Glomerular visceral epithelial cell (primary cell): Measurements from ENCODE around the gene ARHGEF39.

Source experiments
- DNase-seq: peaks from one replicate; pipeline ENCODE4 v3.0.0-alpha.2; 2016; ENCODE audit errors: extremely low spot score

ARHGEF39 gene, protein sequence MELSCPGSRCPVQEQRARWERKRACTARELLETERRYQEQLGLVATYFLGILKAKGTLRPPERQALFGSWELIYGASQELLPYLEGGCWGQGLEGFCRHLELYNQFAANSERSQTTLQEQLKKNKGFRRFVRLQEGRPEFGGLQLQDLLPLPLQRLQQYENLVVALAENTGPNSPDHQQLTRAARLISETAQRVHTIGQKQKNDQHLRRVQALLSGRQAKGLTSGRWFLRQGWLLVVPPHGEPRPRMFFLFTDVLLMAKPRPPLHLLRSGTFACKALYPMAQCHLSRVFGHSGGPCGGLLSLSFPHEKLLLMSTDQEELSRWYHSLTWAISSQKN

GRCh38 chr9:35664531-35665470, at the start of gene ARHGEF39:
Gene ARHGEF39, minus strand, starts transcription at chr9:35665195. Its CDS starts 26 bp downstream, at chr9:35665169.
- peak; percentile 87 for DNase-seq

DNA sequence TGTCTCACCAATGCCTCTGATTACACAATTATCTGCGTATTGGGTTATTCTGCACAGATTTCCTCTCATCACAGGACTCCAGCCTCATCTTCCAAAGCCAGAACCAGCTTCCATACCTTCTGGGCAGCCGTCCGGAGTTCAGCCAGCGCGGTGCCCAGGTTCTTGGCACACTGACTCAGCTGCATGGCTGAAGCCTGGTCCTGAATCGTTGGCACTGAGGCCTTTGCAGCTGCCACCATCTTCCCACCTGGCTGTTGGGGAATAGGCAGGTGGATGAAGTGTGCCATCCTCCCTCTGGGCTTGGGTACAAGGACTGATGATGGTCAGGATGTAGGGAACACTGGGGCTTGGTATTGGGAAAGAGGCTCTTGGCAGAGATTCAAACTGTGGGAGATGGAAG, 49.1 kb upstream of the ARHGEF39 start:
- no peak for DNase-seq

DNA sequence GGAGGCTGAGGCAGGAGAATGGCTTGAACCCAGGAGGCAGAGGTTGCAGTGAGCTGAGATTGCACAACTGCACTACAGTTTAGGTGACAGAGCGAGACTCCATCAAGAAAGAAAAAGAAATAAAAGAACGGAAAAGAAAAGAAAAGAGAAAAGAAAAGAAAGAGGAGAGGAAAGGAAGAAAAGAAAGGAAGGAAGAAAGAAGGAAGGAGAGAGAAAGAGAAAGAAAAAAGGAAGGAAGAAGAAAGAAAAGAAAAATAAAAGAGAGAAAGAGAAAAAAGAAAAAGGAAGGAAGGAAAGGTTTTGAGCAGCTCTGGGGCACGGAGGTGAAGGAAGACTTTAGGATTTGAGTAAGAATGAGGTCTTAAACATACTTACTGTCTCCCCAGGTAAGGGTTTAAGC, 48.6 kb upstream of the ARHGEF39 start:
- no peak for DNase-seq

DNA sequence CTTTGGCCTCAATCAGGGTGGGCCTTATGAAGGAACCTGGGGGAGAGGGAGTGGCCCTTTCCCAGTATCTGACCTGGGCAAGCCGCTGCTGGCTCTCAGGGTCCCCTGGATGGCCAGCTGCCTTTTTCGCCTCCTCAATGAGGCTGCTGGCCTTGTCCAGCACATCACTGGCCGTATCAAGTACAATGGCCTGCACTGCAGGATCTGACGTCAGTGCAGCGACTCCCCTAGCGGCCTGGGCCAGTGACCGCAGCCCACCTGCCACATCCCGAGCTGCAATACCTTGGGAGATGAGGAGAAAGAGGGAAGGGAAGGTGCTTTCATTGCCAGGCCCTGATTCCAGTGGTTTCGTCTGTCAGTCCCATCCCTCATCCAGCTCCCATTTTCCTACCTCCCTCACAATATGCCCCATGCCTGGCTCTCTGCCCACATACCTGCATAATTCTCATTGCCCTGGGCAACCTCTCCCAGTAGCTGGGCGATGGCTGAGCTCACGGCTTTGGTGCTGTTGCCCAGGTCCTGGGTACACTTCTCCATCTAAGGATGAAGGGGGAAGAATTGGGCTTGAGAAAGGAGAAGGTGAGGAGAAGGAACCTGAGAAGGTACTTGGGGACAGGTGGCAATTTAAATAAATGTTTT, 47.9 kb upstream of the ARHGEF39 start:
- no peak for DNase-seq

- DNase-seq: no peak
Observed at GRCh38 chr9:35711501-35712428, 46.8 kb upstream of the ARHGEF39 start.

DNA sequence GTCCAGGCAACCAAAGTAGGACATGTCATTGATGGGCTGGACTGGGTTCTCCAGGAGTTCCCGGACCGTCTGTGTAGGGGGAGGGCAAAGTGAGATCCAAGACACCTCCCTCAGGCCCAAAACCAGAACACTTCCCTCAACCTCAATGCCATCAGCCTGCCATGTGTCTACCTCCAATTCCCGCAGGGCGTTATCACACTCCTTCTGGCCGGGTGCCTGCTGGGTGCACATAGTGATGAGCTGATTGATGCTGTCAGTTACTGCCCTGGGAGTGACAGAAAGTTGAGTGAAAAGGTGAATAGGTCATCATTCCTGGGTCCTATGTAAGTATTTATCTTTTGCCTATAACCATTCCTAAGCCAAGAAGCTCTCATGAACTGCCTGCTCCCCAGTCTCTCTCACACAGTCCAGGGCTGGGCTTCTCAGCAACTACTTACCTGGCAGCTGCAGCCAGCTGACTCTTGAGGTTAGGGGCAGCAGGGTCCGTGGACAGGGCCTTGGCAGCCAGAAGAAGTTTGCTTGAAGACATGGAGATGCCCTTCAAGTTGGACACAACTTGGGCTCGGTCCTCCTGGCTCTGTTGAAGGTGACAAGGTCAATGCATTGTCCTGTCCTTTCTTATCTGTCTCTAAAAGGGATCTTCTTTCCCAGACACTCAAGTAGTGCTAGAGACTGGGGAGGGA, 46.0 kb upstream of the ARHGEF39 start:
- DNase-seq: no peak

GRCh38 chr9:35708146-35708545, 43.2 kb upstream of the ARHGEF39 start:
- DNase-seq: no peak

- DNase-seq: no peak
Observed at GRCh38 chr9:35706951-35707350, 42.0 kb upstream of the ARHGEF39 start.

- no peak for DNase-seq
Observed at GRCh38 chr9:35705836-35706430, 40.9 kb upstream of the ARHGEF39 start.

GRCh38 chr9:35705372-35705771, 40.4 kb upstream of the ARHGEF39 start:
- no peak for DNase-seq

DNA sequence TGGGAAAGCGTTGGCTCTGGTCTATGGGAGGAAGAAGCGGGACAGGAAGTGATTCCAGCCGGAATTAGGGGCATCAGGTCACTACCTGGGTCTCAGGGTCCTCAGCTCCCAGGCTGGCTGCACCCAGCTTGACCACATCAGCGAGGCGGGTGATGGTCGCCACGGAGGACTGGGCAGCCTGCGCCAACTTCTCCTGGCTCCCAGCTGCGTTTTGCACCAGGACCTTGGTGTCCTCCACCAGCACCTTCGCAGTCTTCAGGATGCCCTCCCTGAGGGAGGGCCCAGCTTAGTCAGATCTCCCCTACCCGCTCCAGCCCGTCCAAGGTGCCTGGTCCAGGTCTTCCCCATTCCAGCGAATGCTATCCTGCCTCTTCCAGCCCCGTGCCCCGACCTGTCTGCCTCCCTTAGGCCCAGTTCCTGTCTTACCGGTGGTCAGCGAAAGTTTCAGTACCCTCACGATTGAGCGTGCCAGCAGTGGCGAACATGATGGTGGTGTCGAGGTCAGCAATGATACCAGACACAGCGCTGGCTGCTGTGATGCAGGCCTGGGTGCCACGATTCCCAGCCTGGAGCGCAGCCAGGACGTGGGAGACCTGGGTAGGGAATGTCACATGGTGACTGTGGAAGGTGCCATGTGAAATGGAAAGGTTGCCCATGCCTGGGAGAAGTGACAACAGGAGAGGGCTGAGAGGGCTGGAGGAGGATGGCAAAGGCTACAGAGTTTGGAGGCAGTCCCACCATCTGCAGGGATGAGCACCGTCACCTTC, 39.1 kb upstream of the ARHGEF39 start:
- no peak for DNase-seq

DNA sequence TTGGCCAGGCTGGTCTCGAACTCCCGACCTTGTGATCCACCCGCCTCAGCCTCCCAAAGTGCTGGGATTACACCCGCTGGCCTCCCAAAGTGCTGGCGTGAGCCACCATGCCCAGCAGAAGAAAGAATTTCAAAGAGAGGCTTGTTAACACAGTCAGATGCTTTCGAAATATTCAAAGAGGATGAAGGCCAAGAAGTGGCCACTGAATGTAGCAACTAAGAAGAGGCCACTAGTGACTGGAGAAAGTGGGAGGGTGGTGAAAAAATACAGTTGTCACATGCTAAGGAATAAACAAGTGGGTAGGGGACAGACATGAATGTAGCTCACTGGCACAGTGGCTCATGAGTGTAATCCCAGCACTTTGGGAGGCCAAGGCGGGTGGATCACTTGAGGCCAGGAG, 37.7 kb upstream of the ARHGEF39 start:
- DNase-seq: no peak

DNA sequence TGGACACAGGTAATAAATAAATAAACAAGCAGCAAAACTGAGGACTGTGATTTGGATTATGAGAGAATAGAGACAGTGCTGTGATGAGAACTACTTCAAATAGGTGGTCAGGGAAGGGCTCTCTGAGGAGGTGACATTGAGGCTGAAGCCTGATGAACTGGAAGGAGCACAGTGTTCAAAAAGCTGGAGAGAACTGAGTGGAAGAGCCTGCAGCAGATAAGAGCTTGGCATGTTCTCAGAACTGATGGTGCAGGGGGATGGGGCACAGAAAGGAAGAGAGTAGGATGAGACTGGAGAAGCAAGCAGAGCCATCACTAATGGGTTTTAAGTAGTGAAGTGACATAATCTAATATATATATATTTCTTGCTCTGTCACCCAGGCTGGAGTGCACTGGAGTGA, 35.9 kb upstream of the ARHGEF39 start:
- no peak for DNase-seq

DNA sequence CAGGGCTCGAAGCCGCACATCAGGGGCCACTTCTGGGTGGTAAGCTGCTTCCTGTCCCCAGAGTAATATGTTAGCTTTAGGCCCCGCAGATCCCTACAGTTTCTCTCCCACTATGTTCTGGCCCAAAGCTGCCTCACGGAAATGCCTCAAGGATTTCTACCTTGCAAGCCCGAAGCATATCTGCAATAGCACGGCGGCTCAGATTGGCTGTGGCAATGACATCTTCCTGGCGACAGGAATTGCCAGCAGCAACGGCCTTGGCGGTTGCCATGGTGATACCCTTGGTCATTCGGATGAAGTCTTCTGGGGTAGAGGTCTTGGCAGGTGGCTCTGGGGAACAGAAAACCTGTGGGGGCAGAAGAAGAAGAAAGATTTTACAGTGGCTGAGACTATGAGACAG, 35.0 kb upstream of the ARHGEF39 start:
- no peak for DNase-seq

GRCh38 chr9:35698231-35698630, 33.2 kb upstream of the ARHGEF39 start:
- no peak for DNase-seq

GRCh38 chr9:35697486-35697885, 32.5 kb upstream of the ARHGEF39 start:
- no peak for DNase-seq

DNA sequence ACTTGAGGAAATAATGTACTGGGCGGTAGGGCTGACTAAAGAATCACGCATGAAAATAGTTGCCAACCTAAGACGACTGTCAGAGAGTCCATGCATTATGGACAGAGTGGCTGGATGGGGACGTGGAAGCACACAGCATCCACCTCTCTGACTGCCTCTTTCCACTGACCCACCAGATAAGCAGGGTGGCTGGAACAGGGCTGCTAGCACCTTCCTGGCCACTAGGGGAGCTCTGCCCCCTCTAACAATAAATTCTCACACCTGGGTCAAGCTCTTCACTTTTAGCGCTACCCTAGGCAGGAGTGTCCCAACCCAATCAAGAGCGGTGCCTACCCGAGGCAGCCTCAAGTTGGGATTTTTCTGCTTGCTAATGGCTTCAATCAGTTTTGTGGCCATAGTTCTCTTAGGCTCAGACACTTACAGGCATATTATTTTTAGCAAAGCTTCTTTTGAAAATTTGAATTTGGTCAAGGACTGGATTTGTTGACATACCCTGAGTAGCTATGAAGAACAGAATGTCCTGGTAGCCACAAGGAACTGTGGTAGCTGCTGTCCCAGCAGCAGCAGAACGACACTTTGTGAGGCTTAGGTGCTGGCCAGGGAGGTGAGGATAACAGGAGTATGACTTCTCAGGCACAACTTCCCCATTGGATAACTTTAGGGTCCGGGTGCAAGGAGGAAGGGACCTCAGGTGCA, 31.7 kb upstream of the ARHGEF39 start:
- DNase-seq: peak; percentile 59

- DNase-seq: no peak
Observed at GRCh38 chr9:35695943-35696401, 31.0 kb upstream of the ARHGEF39 start.
